Ishikawa (cell line): ENCODE results near the gene SLC5A9.

ENCODE experiments used
- CEBPB ChIP-seq: IDR thresholded peaks from 2 replicates; pipeline ENCODE4 v1.6.1; 2012
- CREB1 ChIP-seq: IDR thresholded peaks from 2 replicates; pipeline ENCODE4 v1.6.1; 2012; ENCODE audit warnings: low read depth
- EGR1 ChIP-seq: IDR thresholded peaks from 2 replicates; pipeline ENCODE4 v1.6.1; 2012
- EP300 ChIP-seq: IDR thresholded peaks from 2 replicates; pipeline ENCODE4 v1.6.1; 2012; ENCODE audit warnings: borderline replicate concordance
- FOXM1 ChIP-seq: IDR thresholded peaks from 2 replicates; pipeline ENCODE4 v1.6.1; 2012; ENCODE audit warnings: low read depth, borderline replicate concordance
- MAX ChIP-seq: IDR thresholded peaks from 2 replicates; pipeline ENCODE4 v1.6.1; 2012
- NFIC ChIP-seq: IDR thresholded peaks from 2 replicates; pipeline ENCODE4 v1.6.1; 2012
- RAD21 ChIP-seq: IDR thresholded peaks from 2 replicates; pipeline ENCODE4 v1.6.1; 2012; ENCODE audit warnings: low read depth
- TAF1 ChIP-seq: IDR thresholded peaks from 2 replicates; pipeline ENCODE4 v1.6.1; 2012; ENCODE audit warnings: low read depth, mild to moderate bottlenecking
- TCF12 ChIP-seq: IDR thresholded peaks from 2 replicates; pipeline ENCODE4 v1.6.1; 2012; ENCODE audit warnings: low read depth
- TEAD4 ChIP-seq: IDR thresholded peaks from 2 replicates; pipeline ENCODE4 v1.6.1; 2012
- YY1 ChIP-seq: IDR thresholded peaks from 2 replicates; pipeline ENCODE4 v1.6.1; 2012; ENCODE audit warnings: low read depth
- ZBTB7A ChIP-seq: IDR thresholded peaks from 2 replicates; pipeline ENCODE4 v1.6.1; 2012; ENCODE audit warnings: low read depth
- TF ChIP-seq, protein P1 (sequence below): IDR thresholded peaks from 2 replicates; pipeline ENCODE4 v1.6.1; 2012; ENCODE audit warnings: low read depth, mild to moderate bottlenecking
- TF ChIP-seq, protein P2 (sequence below): IDR thresholded peaks from 2 replicates; pipeline ENCODE4 v1.6.1; 2012

SLC5A9 gene

GRCh38 chr1:48236716-48237470, 14.4 kb downstream of the SLC5A9 start:
- TF ChIP-seq, protein P1, sequence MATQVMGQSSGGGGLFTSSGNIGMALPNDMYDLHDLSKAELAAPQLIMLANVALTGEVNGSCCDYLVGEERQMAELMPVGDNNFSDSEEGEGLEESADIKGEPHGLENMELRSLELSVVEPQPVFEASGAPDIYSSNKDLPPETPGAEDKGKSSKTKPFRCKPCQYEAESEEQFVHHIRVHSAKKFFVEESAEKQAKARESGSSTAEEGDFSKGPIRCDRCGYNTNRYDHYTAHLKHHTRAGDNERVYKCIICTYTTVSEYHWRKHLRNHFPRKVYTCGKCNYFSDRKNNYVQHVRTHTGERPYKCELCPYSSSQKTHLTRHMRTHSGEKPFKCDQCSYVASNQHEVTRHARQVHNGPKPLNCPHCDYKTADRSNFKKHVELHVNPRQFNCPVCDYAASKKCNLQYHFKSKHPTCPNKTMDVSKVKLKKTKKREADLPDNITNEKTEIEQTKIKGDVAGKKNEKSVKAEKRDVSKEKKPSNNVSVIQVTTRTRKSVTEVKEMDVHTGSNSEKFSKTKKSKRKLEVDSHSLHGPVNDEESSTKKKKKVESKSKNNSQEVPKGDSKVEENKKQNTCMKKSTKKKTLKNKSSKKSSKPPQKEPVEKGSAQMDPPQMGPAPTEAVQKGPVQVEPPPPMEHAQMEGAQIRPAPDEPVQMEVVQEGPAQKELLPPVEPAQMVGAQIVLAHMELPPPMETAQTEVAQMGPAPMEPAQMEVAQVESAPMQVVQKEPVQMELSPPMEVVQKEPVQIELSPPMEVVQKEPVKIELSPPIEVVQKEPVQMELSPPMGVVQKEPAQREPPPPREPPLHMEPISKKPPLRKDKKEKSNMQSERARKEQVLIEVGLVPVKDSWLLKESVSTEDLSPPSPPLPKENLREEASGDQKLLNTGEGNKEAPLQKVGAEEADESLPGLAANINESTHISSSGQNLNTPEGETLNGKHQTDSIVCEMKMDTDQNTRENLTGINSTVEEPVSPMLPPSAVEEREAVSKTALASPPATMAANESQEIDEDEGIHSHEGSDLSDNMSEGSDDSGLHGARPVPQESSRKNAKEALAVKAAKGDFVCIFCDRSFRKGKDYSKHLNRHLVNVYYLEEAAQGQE, result no peak
- TF ChIP-seq RAD21, result peak; percentile 69

DNA sequence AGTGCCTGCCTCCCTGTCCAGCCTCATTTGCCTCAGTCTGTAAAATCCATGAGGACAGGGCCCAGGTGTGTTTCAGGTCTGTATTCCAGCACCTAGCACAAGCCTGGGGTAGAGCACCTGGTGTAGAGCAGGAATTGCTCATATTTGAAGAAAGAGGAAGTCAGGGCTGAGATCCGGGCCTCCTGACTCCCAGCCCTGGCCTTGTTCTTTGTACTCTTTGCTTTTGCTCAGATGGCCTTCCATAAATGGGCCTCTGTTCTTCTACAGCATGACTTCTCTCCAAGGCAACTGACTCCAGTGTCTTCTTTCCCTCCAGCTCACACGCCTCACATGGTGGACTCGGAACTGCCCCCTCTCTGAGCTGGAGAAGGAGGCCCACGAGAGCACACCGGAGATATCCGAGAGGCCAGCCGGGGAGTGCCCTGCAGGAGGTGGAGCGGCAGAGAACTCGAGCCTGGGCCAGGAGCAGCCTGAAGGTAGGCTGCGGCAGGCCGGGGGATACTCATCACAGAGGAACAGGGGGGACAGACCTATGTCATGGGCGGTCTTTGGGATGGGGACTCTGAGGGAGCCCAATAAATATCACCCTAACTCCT, 19.7 kb downstream of the SLC5A9 start:
- TF ChIP-seq EGR1 (no peak), YY1 (no peak), TAF1 (no peak), FOXM1 (no peak), MAX (no peak), ZBTB7A (no peak), CEBPB (no peak), TEAD4 (no peak), NFIC (no peak), CREB1 (no peak)
- TF ChIP-seq, protein P2, sequence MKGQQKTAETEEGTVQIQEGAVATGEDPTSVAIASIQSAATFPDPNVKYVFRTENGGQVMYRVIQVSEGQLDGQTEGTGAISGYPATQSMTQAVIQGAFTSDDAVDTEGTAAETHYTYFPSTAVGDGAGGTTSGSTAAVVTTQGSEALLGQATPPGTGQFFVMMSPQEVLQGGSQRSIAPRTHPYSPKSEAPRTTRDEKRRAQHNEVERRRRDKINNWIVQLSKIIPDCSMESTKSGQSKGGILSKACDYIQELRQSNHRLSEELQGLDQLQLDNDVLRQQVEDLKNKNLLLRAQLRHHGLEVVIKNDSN, result no peak

GRCh38 chr1:48245106-48245505, 22.6 kb downstream of the SLC5A9 start:
- TF ChIP-seq TCF12 (no peak), FOXM1 (no peak), MAX (no peak), YY1 (no peak), EP300 (no peak), EGR1 (no peak), CEBPB (no peak)
- TF ChIP-seq, protein P2, result no peak

GRCh38 chr1:48246727-48247126, 24.2 kb downstream of the SLC5A9 start:
- TF ChIP-seq ZBTB7A (no peak), NFIC (no peak), RAD21 (no peak)

GRCh38 chr1:48248356-48248755, 25.8 kb downstream of the SLC5A9 start:
- TF ChIP-seq YY1 (no peak), CEBPB (no peak), EP300 (no peak), MAX (no peak), CREB1 (no peak), NFIC (no peak), EGR1 (no peak), TCF12 (no peak), FOXM1 (no peak)
- TF ChIP-seq, protein P1, result no peak

- TF ChIP-seq EGR1 (no peak), YY1 (no peak), TCF12 (no peak), ZBTB7A (no peak), RAD21 (no peak), CEBPB (no peak), CREB1 (no peak), FOXM1 (no peak), TEAD4 (no peak), EP300 (no peak), TAF1 (no peak), MAX (no peak), NFIC (no peak)
- TF ChIP-seq, protein P2, result no peak
- TF ChIP-seq, protein P1, result no peak
Observed at GRCh38 chr1:48249868-48250267, 27.4 kb downstream of the SLC5A9 start.
